ENCODE data around the gene ZNF516. TPM values are rescaled to one million over a fixed set of nuclear protein-coding genes. Genes with fewer than 3 reads are reported as not detected.

ZNF516 gene
- total RNA-seq, 6 experiments from 2014 or later, result 34.6 to 52.2 (median 42.2) TPM

- H3K27me3 Mint-ChIP-seq (ENCODE audit: insufficient read depth), result no peaks in the 10 kb centered on the region; the same call in 1 of the 2 replicates
- H3K4me3 Mint-ChIP-seq, result peak overlapping the region; percentile 76
- H3K36me3 Mint-ChIP-seq (ENCODE audit: low read depth), result peaks cover 4% of the 10 kb centered on the region
- no peaks in the 10 kb centered on the region for H3K9me3 Mint-ChIP-seq
- peaks cover 68% of the 10 kb centered on the region for H3K4me1 Mint-ChIP-seq (ENCODE audit: low read depth)
- TF ChIP-seq CTCF (IDR thresholded peaks at IDR 0.05), result no peak
- peak; percentile 68 for DNase-seq
- peak overlapping the region; percentile 85 for H3K27ac Mint-ChIP-seq
These were observed 82.0 kb downstream of the ZNF516 start for GRCh38 chr18:76412818-76413565.

GRCh38 chr18:76412010-76412817 is 82.8 kb downstream of the ZNF516 start:
- peak; percentile 47 for DNase-seq
- Mint-ChIP-seq H3K27ac (peak overlapping the region; percentile 85), H3K36me3 (ENCODE audit: low read depth) (peaks cover 4% of the 10 kb centered on the region), H3K9me3 (no peaks in the 10 kb centered on the region), H3K4me1 (ENCODE audit: low read depth) (peaks cover 61% of the 10 kb centered on the region), H3K27me3 (ENCODE audit: insufficient read depth) (no peaks in the 10 kb centered on the region), H3K4me3 (peak overlapping the region; percentile 76)
- TF ChIP-seq CTCF (IDR thresholded peaks at IDR 0.05), result no peak

GRCh38 chr18:76410660-76411417 is 84.2 kb downstream of the ZNF516 start:
- DNase-seq, result no peak
- TF ChIP-seq CTCF (IDR thresholded peaks at IDR 0.05), result no peak
- Mint-ChIP-seq H3K9me3 (no peaks in the 10 kb centered on the region), H3K27ac (0 out of 2 replicates have a peak overlapping the region, but pooled peaks have one; percentile 6), H3K4me1 (ENCODE audit: low read depth) (peaks cover 47% of the 10 kb centered on the region), H3K4me3 (peak overlapping the region; percentile 36), H3K36me3 (ENCODE audit: low read depth) (peaks cover 4% of the 10 kb centered on the region), H3K27me3 (ENCODE audit: insufficient read depth) (no peaks in the 10 kb centered on the region)

- no peaks in the 10 kb centered on the region; the same call in 1 of the 2 replicates for H3K27me3 Mint-ChIP-seq (ENCODE audit: insufficient read depth)
- peaks cover 9% of the 10 kb centered on the region for H3K36me3 Mint-ChIP-seq (ENCODE audit: low read depth)
- H3K4me1 Mint-ChIP-seq (ENCODE audit: low read depth), result peaks cover 39% of the 10 kb centered on the region
- no peak for TF ChIP-seq CTCF (IDR thresholded peaks at IDR 0.05)
- H3K27ac Mint-ChIP-seq, result no peak overlapping the region
- no peak overlapping the region for H3K4me3 Mint-ChIP-seq
- H3K9me3 Mint-ChIP-seq, result no peaks in the 10 kb centered on the region
- DNase-seq, result no peak
These were observed 85.0 kb downstream of the ZNF516 start for GRCh38 chr18:76410033-76410432.

GRCh38 chr18:76408480-76409067 is 86.5 kb downstream of the ZNF516 start:
- H3K4me1 Mint-ChIP-seq (ENCODE audit: low read depth), result peaks cover 33% of the 10 kb centered on the region

More at GRCh38 chr18:76408480-76409067, 86.5 kb downstream of the ZNF516 start:
- Mint-ChIP-seq H3K4me3 (no peak overlapping the region), H3K27me3 (ENCODE audit: insufficient read depth) (no peaks in the 10 kb centered on the region; the same call in 1 of the 2 replicates), H3K27ac (no peak overlapping the region), H3K9me3 (no peaks in the 10 kb centered on the region), H3K36me3 (ENCODE audit: low read depth) (peaks cover 13% of the 10 kb centered on the region)
- DNase-seq, result no peak
- no peak for TF ChIP-seq CTCF (IDR thresholded peaks at IDR 0.05)

All from HFFc6 (cell line).